SKM-1 treated with dmso at 0.1 percent for 144 hours (cell line): Measurements from ENCODE around the gene ASIC3.
"Not testable (repeated sequence)": the region's sequence is repeated elsewhere in the genome, so short reads cannot be mapped to it uniquely, and the experiment has no call there.

ENCODE experiments used
- DNase-seq: peaks from one replicate; lab custom pipeline; 2025; ENCODE audit not compliant: unreplicated experiment; lab: John Stamatoyannopoulos, UW

Gene ASIC3

GRCh38 chr7:151032936-151033863, 15.1 kb upstream of the ASIC3 start:
- DNase-seq: no peak

DNA sequence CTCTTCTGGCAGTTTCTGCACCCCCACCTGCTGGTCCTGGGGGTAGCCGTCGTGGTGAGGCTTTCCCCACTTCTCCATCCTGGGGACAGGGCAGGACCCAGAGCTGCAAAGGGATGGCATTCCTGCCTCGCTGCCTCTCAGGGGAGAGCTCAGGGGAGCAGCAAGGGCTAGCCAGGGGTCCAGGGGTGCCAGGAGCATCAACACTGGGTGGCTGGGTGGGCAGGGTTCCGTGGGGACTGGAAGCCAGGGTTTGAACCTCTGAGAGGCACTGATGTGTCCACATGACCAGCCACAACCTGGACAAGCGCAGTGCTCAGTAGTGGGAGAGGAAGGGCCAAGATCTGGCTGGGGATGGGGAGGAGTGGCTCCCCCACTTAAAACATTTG, 14.5 kb upstream of the ASIC3 start:
- no peak for DNase-seq

GRCh38 chr7:151034312-151035025, 13.9 kb upstream of the ASIC3 start:
- no peak for DNase-seq

GRCh38 chr7:151035026-151035717, 13.2 kb upstream of the ASIC3 start:
- DNase-seq: no peak

GRCh38 chr7:151035902-151036301, 12.4 kb upstream of the ASIC3 start:
- no peak for DNase-seq

- DNase-seq: peak; percentile 52
These were observed 9.1 kb upstream of the ASIC3 start for GRCh38 chr7:151038951-151039849.

- DNase-seq: no peak
These were observed 8.3 kb upstream of the ASIC3 start for GRCh38 chr7:151039850-151040548.

DNA sequence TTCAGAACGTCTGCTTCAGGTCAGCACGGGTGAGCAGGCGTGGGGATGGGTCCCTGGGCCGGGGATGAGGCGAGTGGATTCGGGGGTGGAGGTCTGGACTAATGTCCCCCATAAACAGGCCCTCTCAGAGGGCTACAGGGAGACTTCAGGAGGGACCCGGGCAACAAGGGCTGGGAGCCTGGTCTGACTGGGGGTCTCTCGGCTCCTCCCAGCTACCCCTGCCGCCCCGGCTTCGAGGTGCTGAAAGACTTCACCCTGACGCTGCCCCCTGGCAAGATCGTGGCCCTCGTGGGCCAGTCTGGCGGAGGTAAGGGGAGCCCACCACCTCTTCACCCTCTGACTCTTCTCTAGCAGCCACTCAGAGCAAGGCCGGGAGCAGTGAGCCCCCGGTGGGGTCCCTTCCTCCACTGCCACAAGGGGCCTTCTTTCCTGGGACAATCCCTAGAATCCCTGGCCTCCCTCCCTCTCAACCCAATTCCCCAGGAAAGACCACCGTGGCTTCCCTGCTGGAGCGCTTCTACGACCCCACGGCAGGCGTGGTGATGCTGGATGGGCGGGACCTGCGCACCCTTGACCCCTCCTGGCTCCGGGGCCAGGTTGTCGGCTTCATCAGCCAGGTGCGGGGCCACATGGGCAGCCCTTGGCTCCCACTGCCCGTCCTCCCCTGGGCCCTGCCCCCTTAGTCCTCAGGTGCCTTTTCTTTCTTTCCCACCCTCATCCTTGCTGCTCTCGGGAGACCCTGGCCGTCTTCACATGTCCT, 7.5 kb upstream of the ASIC3 start:
- DNase-seq: no peak

GRCh38 chr7:151043449-151043848, 4.9 kb upstream of the ASIC3 start:
- DNase-seq: not testable (repeated sequence)

DNA sequence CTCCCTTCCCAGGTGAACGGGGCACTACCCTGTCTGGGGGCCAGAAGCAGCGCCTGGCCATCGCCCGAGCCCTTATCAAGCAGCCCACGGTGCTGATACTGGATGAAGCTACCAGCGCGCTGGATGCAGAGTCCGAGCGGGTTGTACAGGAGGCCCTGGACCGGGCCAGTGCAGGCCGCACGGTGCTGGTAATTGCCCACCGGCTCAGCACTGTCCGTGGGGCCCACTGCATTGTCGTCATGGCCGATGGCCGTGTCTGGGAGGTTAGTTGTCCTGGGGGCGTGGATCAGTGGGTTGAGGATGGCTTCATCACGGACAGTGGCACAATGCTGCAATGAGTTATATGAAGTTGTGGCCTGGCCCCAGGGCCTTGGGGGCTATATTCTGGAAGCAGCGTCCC, 4.4 kb upstream of the ASIC3 start:
- DNase-seq: no peak

DNA sequence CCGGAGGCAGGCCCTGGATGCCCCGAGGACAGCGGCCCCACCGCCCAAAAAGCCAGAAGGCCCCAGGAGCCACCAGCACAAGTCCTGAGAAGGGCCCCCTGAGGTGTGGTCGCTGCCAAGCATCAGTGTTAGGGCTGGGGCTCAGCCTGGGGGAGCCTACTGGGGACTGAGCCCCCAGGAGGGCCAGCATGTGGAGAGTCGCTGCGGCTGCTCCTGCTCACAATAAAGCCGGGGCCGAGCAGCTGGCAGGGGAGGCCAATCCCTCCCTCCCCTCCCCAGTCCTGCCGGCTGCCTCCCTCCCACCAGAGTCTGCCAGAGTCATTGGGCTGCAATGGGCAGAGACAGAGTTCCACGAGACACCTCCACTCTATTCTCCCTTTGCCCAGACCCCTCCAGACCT, 3.1 kb upstream of the ASIC3 start:
- no peak for DNase-seq

DNA sequence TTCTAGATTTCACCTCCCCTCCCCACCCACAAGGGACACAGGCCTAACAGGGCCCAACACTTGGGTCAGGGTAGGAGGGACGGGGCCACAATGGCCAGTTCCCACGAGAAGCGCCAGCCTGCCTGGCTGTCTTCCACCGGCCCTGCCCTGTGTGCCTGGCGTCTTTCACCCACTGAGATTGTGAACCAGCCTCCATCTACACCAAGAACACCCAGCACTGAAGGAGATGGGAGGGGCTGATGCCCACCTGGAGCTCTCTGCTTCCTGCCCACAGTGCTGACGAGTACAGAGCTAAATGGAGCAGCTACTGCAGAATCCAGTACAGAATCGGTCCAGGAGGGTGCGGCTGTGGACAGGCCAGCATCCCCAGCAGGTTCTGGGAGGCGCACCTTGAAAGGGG, 2.4 kb upstream of the ASIC3 start:
- DNase-seq: no peak

DNA sequence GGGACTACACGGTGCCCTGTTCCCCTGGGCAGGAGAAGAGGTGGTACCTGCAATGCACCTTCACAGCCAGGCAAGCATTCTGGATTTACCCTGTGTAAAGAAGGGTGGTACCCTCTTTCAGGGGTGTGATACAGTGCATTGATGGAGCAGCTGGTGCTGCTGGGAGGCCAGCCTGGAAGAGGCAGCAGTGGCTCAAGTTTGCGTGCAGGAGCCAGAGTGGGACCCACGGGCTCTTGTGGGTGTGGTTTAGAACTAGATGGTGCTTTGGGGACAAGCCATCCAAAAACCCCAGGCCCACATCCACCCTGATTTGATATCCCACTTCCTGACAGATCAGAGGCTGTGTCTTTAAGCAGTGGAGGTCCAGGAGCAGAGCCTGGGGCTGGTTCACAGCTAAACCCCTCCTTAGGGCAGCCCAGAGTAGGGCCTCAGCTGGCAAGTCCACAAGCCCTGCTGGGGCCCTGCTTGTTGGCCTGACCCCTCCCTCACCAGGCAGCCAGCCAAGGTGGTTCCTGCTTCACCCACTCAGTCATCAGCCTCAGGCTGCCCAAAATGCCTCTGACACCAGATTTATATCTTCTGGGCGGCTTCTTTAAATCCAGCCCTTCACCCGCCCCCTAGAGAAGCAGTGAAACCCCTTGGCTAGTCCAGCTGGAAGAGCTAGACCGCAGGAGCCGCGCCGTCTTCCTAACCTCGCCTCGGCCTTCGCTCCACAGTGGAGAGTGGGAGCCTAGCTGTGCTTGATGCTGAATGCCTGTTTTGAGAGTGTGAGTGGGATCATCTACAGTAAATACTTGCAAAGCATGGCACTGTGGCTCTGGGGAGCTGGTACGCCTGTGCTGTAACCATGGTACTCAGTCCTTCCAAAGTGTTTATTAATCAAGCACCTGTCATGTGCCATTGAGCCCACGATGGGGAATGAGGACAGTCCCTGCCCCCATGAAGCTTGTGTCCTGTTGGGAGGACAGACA, 1.4 kb upstream of the ASIC3 start:
- DNase-seq: no peak

DNA sequence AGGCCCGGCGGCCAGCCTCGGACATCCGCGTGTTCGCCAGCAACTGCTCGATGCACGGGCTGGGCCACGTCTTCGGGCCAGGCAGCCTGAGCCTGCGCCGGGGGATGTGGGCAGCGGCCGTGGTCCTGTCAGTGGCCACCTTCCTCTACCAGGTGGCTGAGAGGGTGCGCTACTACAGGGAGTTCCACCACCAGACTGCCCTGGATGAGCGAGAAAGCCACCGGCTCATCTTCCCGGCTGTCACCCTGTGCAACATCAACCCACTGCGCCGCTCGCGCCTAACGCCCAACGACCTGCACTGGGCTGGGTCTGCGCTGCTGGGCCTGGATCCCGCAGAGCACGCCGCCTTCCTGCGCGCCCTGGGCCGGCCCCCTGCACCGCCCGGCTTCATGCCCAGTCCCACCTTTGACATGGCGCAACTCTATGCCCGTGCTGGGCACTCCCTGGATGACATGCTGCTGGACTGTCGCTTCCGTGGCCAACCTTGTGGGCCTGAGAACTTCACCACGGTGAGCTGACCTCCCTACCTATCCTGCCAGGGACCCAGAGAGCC, 656 bp downstream of the ASIC3 start:
- no peak for DNase-seq

DNA sequence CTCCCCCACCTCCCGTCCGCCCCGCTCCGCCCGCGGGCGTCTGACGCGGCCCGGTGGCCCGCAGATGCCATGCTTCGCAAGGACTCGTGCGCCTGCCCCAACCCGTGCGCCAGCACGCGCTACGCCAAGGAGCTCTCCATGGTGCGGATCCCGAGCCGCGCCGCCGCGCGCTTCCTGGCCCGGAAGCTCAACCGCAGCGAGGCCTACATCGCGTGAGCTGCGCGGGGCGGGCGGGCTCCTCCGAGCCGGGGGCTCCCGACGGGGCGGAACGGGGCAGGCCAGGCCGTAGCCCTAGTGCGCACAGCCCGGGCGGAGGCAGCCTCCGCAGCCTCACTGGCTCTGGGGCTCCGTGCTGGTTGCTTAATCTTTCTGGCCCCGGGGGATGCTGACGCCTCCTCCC, 2.8 kb downstream of the ASIC3 start:
- DNase-seq: no peak

DNA sequence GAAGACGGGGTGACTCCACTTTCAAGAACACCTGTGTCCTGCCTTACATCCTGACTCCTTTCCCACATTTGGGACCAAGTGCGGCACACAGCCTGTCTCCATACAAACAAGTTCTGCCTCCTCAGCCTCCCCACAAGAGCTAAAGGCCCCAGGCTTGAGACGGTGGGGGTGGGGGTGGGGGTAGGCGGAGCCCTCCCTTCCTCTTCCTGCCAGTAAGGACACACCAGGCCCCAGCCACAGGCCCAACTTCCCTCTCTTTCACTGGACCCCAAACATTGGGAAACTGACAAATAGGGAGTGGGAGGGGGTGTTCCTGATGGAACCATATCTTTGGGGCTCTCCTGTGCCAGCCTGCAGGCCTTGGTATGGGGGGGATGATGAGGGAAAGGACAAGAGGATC, 4.8 kb downstream of the ASIC3 start:
- DNase-seq: peak; percentile 4

- DNase-seq: no peak
These were observed 5.4 kb downstream of the ASIC3 start for GRCh38 chr7:151053751-151054150.

DNA sequence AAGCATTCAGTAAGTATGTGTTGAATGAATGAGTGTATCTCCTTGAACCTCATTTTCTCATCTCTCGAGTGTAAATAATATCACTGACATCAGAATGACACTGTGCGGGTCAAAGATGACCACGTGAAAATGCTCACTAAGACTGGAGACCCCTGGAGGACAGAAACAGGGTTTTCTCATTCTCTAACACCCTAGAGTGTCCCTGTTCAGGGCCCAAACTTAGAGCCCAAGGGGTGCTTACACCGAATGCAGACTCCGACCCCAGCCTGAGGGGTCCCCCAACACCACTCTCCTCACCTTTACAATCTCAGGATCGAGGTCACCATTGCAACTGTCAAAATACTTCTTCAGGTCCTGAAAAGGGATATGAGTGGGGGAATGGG, 7.9 kb downstream of the ASIC3 start:
- DNase-seq: no peak
